ENCODE measurements around the gene PLCG2. TPM values are rescaled to one million over a fixed set of nuclear protein-coding genes. Genes with fewer than 3 reads are reported as not detected.

Gene PLCG2
- total and polyA plus RNA-seq, 2 of the 8 experiments (the other 6 are each of a cell fraction or from before 2014, with no cell fraction given) = 6.1 to 6.9 TPM

GRCh38 chr16:81936209-81937000 lies 157.3 kb downstream of the PLCG2 start:
- Histone ChIP-seq H3K79me2 (ENCODE audit: control insufficient read depth in 1 of 2, insufficient read depth in 2 of 2, low read length in 2 of 2) (no peaks in the 10 kb centered on the region), H3K23ac (ENCODE audit: insufficient read length) (no peak overlapping the region), H3K27ac (ENCODE audit: low read depth, low read length) (no peak overlapping the region), H4K5ac (ENCODE audit: insufficient read length, low read depth, low read length) (no peak overlapping the region), H3K18ac (ENCODE audit: extremely low read depth, low read length) (no peak overlapping the region), H3K23me2 (ENCODE audit: low read depth, low read length) (no peaks in the 10 kb centered on the region), H3K14ac (ENCODE audit: insufficient read length) (no peak overlapping the region), H3K36me3 (ENCODE audit: control insufficient read depth in 2 of 4, insufficient read depth in 4 of 4, low read length in 3 of 4) (no peaks in the 10 kb centered on the region; a peak in 2 of 8 replicates), H4K8ac (ENCODE audit: extremely low read depth, insufficient read depth, low read length) (no peak overlapping the region), H2BK5ac (ENCODE audit: low read depth, low read length) (no peak overlapping the region), H2AFZ (ENCODE audit: low read length) (no peak overlapping the region), H4K20me1 (replicated peaks in 1 of 2; ENCODE audit: control insufficient read depth in 1 of 2, insufficient read depth in 2 of 2, low read length in 2 of 2) (peaks cover 0 to 3% of the 10 kb centered on the region in 2 experiments), H2BK20ac (ENCODE audit: low read length) (no peak overlapping the region), H3K4ac (replicated peaks; ENCODE audit: insufficient read length, low read depth, low read length) (no peak overlapping the region), H3K4me3 (ENCODE audit: extremely low read depth in 1 of 4, insufficient read depth in 2 of 4, low read depth in 3 of 4, low read length in 4 of 4) (no peak overlapping the region), H2BK15ac (ENCODE audit: low read length) (no peak overlapping the region), H3K56ac (replicated peaks; ENCODE audit: insufficient read length, low read depth, low read length) (no peak overlapping the region), H3K9ac (replicated peaks in 1 of 4; ENCODE audit: extremely low read depth in 1 of 4, low read depth in 3 of 4, low read length in 3 of 4) (no peak overlapping the region), H3K27me3 (replicated peaks in 1 of 4; ENCODE audit: control insufficient read depth in 3 of 4, extremely low read depth in 1 of 4, insufficient read depth in 3 of 4, low read length in 3 of 4) (no peaks in the 10 kb centered on the region), H2BK120ac (replicated peaks; ENCODE audit: low read depth, low read length) (no peak overlapping the region), H3K9me3 (ENCODE audit: insufficient read depth in 2 of 2, low read depth in 1 of 2, low read length in 1 of 2) (no peaks in the 10 kb centered on the region), H3K79me1 (ENCODE audit: low read depth, low read length) (no peaks in the 10 kb centered on the region), H2BK12ac (ENCODE audit: low read depth, low read length) (no peak overlapping the region; the same call in 1 of the 2 replicates), H4K91ac (replicated peaks; ENCODE audit: insufficient read length, low read length) (no peak overlapping the region), H2AK5ac (ENCODE audit: low read depth, low read length) (no peak overlapping the region), H3K4me2 (ENCODE audit: insufficient read depth in 1 of 2, low read depth in 2 of 2, low read length in 2 of 2) (no peak overlapping the region), H3K4me1 (replicated peaks in 1 of 4; ENCODE audit: control insufficient read depth in 3 of 4, insufficient read depth in 4 of 4, low read length in 3 of 4) (peaks cover 7 to 22% (median 17%) of the 10 kb centered on the region in 4 experiments)
- WGBS, 2 experiments (ENCODE audit: extremely low coverage in 1 of 2, insufficient coverage in 1 of 2, insufficient read length in 1 of 2, insufficient replicate concordance in 2 of 2, low coverage in 1 of 2, low lambda C conversion rate in 2 of 2, missing lambda C conversion rate in 1 of 2) = 91% methylated on average over 23 of the region's 23 CpGs; no CpG with 5 or more reads in 1 of the 2 experiments
- CTCF ChIA-PET (ENCODE audit: partially characterized antibody) = no interaction called here
- peak in 1 of 2 experiments; percentile 39 for DNase-seq (ENCODE audit: low read depth in 1 of 2, low spot score in 2 of 2)
- no peak for FAIRE-seq
- TF ChIP-seq JUND (IDR thresholded peaks at IDR 0.05; ENCODE audit: low read length) = no peak
- TF ChIP-seq HDAC2 (IDR thresholded peaks at IDR 0.05; ENCODE audit: borderline replicate concordance in 1 of 2, low read depth in 2 of 2, low read length in 2 of 2) = no peak
- TF ChIP-seq MAX (IDR thresholded peaks at IDR 0.05) = no peak
- TF ChIP-seq FOSL1 (IDR thresholded peaks at IDR 0.05; ENCODE audit: insufficient read depth, low read depth, low read length) = no peak
- no peak for TF ChIP-seq SRF (IDR thresholded peaks at IDR 0.05; ENCODE audit: low read depth, low read length)
- no peak for TF ChIP-seq RFX5 (IDR thresholded peaks at IDR 0.05; ENCODE audit: borderline replicate concordance, low read depth, low read length)
- TF ChIP-seq BACH1 (IDR thresholded peaks at IDR 0.05; ENCODE audit: low read length) = no peak
- TF ChIP-seq HDAC6 (IDR thresholded peaks at IDR 0.05; ENCODE audit: low read depth, low read length) = no peak
- no peak for TF ChIP-seq SIN3A (conservative IDR thresholded peaks at IDR 0.05 in 1 of 2, IDR thresholded peaks at IDR 0.05 in 1 of 2; ENCODE audit: low read depth in 1 of 2, low read length in 2 of 2)
- TF ChIP-seq KDM1A (IDR thresholded peaks at IDR 0.05; ENCODE audit: borderline replicate concordance, low read length) = no peak
- TF ChIP-seq MAFK (IDR thresholded peaks at IDR 0.05; ENCODE audit: low read depth, low read length) = no peak
- POLR2A ChIA-PET (ENCODE audit: partially characterized antibody) = no interaction called here
